LNCaP clone FGC (cell line): ENCODE measurements around the gene AKNA.

Source experiments
- DNase-seq: peaks from one replicate; pipeline ENCODE4 v3.0.0-alpha.2; 2011; ENCODE audit warnings: low read depth
- H3K4me3 ChIP-seq: 2 replicates; pipeline ENCODE4 v1.5.1; 2011; ENCODE audit warnings: mild to moderate bottlenecking, low read depth, low read length, control low read depth
- TF ChIP-seq, protein P1 (sequence below): IDR thresholded peaks from 2 replicates; pipeline ENCODE4 v1.5.1; 2012; ENCODE audit warnings: mild to moderate bottlenecking; ENCODE audit not compliant: control insufficient read depth, insufficient read depth; ENCODE audit errors: extremely low read depth

AKNA gene

GRCh38 chr9:114355821-114356220 lies 32.0 kb downstream of the AKNA start:
- no peak for DNase-seq
- TF ChIP-seq, protein P1, sequence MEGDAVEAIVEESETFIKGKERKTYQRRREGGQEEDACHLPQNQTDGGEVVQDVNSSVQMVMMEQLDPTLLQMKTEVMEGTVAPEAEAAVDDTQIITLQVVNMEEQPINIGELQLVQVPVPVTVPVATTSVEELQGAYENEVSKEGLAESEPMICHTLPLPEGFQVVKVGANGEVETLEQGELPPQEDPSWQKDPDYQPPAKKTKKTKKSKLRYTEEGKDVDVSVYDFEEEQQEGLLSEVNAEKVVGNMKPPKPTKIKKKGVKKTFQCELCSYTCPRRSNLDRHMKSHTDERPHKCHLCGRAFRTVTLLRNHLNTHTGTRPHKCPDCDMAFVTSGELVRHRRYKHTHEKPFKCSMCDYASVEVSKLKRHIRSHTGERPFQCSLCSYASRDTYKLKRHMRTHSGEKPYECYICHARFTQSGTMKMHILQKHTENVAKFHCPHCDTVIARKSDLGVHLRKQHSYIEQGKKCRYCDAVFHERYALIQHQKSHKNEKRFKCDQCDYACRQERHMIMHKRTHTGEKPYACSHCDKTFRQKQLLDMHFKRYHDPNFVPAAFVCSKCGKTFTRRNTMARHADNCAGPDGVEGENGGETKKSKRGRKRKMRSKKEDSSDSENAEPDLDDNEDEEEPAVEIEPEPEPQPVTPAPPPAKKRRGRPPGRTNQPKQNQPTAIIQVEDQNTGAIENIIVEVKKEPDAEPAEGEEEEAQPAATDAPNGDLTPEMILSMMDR, result no peak
- H3K4me3 ChIP-seq, result no peak overlapping the region

DNA sequence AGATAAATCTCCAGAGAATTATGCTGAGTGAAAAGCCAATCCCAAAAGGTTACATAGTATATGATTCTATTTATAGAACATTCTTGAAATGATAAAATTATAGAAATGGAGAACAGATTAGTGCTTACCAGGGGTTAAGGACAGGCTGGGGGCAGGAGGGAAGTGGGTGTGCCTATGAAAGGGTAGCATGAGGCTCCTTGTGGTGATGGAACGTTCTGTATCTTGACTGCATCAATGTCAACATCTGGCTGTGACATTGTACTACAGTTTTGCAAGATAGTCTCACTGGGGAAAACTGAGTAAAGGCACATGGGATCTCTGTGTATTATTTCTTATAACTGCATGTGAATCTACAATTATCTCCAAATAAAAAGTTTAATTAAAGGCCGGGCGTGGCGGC lies 35.9 kb downstream of the AKNA start:
- TF ChIP-seq, protein P1, result no peak
- DNase-seq, result no peak
- no peak overlapping the region for H3K4me3 ChIP-seq

DNA sequence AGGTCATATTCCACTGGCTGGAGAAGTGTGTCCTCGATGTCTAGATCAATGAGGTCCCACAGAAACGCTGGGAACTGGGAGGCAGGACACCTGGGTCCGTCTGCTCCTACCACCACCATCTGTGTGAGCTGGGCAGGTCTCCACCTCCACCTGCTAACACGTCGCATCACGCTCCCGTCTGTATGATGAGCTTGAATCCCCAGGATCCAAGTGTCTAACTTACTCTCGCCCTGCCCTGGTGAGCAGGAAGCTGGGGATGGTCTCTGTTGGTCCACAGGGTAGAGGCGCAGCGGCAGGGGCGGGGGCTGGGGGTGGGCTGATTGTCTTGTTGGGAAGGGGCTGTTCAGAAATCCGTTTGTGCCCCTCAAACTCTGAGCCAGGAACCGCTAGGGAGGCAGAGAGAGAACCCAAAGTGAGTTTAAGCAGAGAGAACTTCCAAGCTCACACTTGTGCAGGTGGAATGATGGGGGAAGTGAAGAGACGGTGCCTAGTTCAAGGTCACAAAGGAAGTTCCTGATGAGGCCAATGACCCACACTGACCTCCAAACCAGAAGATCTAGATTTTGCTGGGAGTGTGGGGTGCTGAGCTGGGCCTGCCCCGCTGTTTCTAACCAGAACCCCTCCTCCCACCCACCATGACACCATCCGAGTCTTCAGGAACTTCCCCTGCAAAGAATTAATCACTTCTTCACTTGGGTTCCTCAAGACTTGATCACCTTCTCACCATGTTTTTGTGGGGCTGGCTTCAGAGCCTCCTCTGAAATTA lies 37.0 kb downstream of the AKNA start:
- no peak overlapping the region for H3K4me3 ChIP-seq
- DNase-seq, result no peak
- TF ChIP-seq, protein P1, result no peak

DNA sequence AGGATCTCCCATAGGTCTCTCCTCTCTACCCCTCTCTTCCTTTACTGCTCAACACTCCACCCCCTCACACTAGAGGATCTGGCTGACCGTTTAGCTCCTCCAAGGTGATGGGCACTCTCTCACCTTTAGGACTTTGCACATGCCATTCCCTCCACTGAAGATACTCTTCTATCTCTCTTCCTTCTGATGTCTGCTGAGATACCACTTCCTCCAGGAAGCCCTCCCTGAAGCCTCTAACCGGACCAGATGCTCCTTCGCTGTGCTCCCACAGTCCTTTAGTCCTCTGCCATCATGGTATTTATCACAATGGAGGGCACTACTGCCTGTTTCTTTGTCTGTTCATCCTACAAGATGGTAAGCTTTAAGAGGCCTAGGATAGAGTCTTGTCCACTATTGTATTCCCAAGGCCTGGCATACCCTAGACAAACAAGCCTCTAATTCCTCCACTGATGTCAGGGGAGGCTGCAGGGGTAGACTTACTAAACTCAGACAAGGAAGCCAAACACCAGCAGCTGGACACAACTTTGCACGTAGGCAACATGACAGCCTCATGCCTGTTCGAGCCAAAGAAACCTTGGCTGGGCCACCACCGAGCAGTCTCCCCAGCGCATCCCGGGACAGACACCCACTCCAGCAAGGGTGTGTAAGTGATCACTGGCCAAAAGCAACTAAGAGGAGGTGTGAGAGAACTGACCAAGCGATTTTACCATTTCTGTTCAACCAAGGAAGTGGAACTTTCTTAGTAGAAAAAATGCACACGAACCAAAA lies 37.9 kb downstream of the AKNA start:
- no peak overlapping the region for H3K4me3 ChIP-seq
- DNase-seq, result no peak
- TF ChIP-seq, protein P1, result no peak

GRCh38 chr9:114348906-114349482 lies 38.8 kb downstream of the AKNA start:
- DNase-seq, result no peak
- no peak overlapping the region for H3K4me3 ChIP-seq

DNA sequence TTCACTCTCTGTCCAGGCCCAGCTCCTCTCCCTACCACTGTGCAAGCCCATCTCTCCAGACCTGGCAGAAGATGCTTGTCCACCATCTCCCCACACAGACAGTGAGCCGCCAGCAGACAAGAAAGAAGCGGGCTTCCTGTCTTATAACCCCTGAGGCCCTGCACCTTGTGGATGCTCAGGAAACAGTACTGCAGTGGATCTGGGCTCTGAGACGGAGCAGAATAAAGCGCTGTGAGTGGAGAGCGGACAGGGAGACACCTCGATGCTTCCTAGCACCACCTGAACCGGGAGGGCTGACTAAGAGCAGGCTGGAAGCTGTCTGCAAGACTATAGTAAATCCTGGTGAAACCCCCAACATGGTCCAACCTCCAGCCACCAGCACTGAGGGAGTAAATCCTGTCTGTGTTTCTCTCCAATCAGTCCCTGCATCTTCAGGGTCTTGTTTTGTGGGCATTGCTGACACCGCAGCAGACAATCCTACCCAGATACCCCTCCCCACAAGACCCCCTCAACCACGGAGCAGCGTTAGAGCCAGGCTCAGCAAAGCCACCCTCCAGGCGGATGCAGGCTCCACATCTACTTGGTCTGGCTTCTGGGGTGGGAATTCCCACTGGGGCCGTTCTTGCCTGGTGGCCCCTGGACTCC lies 39.4 kb downstream of the AKNA start:
- no peak overlapping the region for H3K4me3 ChIP-seq
- no peak for DNase-seq
- TF ChIP-seq, protein P1, result no peak

More at GRCh38 chr9:114348906-114349482, 38.8 kb downstream of the AKNA start:
- TF ChIP-seq, protein P1, result no peak
